Activated CD8-positive, alpha-beta T cell treated with anti-CD3 and anti-CD28 coated beads for 36 hours (primary cell): Measurements from ENCODE around the gene PCYT1A. TPM values are rescaled to one million over a fixed set of nuclear protein-coding genes. Genes with fewer than 3 reads are reported as not detected.

Source experiments
- ATAC-seq: fragments of 200-7000 bp; cut with Tn5 transposase; one replicate; pipeline ENCODE4 v1.10.0; 2021; ENCODE audit warnings: mild to moderate bottlenecking, moderate library complexity
- CTCF ChIA-PET: fragments of 350-600 bp; sonication (Branson Sonifier 250); formaldehyde crosslinking; loops from one replicate; lab custom pipeline; 2021; ENCODE audit warnings: antibody characterized with exemption; lab: Charles Lee
- POLR2A ChIA-PET: fragments of 350-600 bp; sonication (Branson Sonifier 250); formaldehyde crosslinking; loops from one replicate; lab custom pipeline; 2021; ENCODE audit warnings: antibody characterized with exemption; lab: Charles Lee
- DNase-seq: peaks from one replicate; pipeline ENCODE4 v3.0.0-alpha.2; 2020
- H3K27ac Mint-ChIP-seq: one replicate; pipeline ENCODE4 v1.8.0; 2021; ENCODE audit warnings: mild to moderate bottlenecking, mixed read lengths
- H3K27me3 Mint-ChIP-seq: one replicate; pipeline ENCODE4 v1.8.0; 2021; ENCODE audit warnings: mixed read lengths
- H3K36me3 Mint-ChIP-seq: one replicate; pipeline ENCODE4 v1.8.0; 2021; ENCODE audit warnings: low read depth, mixed read lengths
- H3K4me1 Mint-ChIP-seq: one replicate; pipeline ENCODE4 v1.8.0; 2021; ENCODE audit warnings: low read depth, mixed read lengths
- H3K4me3 Mint-ChIP-seq: one replicate; pipeline ENCODE4 v1.8.0; 2021; ENCODE audit warnings: mild to moderate bottlenecking, moderate library complexity, mixed read lengths
- H3K9me3 Mint-ChIP-seq: one replicate; pipeline ENCODE4 v1.8.0; 2021; ENCODE audit warnings: mixed read lengths
- CTCF ChIP-seq: fragments of 200-600 bp; IDR thresholded peaks from one replicate; pipeline ENCODE4 v1.8.0; 2022; ENCODE audit warnings: antibody characterized with exemption, mild to moderate bottlenecking
- intact Hi-C: fragments of 100-400 bp; cut with micrococcal nuclease; formaldehyde crosslinking; loops from one replicate; pipeline ENCODE4 v1.10.0; 2022
- total RNA-seq, 2 experiments: library from RNA; stranded (reverse); gene quantifications; one replicate each; pipeline ENCODE4 v1.2.3, GENCODE V29; 2021

PCYT1A gene
- total RNA-seq, 2 experiments from 2014 or later: 31.0 to 33.7 TPM

- POLR2A ChIA-PET: interaction anchor here (0.8 to 1.3 kb wide), 4 partner anchors 8 to 14 kb away, joined by 3 to 5 read pairs (median 3); no protein-coding TSS in a partner anchor
- no peak overlapping the region for H3K4me3 Mint-ChIP-seq
- H3K4me1 Mint-ChIP-seq: no peaks in the 10 kb centered on the region
- no peak for TF ChIP-seq CTCF
- no peak for ATAC-seq
- no peak overlapping the region for H3K27ac Mint-ChIP-seq
- intact Hi-C loops: no loop called here
- no peak for DNase-seq
- CTCF ChIA-PET: interaction anchor here (2.4 kb wide), 1 partner anchor 27 kb away, joined by 7 read pairs; no protein-coding TSS in a partner anchor
- H3K27me3 Mint-ChIP-seq: peaks cover 3% of the 10 kb centered on the region
- no peaks in the 10 kb centered on the region for H3K36me3 Mint-ChIP-seq
- no peaks in the 10 kb centered on the region for H3K9me3 Mint-ChIP-seq
These were observed 60.4 kb downstream of the PCYT1A start for GRCh38 chr3:196227121-196227561.

- ATAC-seq: no peak
- CTCF ChIA-PET: no interaction called here
- H3K27me3 Mint-ChIP-seq: peaks cover 3% of the 10 kb centered on the region
These were observed 61.7 kb downstream of the PCYT1A start for GRCh38 chr3:196225763-196226364.

GRCh38 chr3:196225086-196225485 lies 62.4 kb downstream of the PCYT1A start:
- no peak for TF ChIP-seq CTCF
- POLR2A ChIA-PET: interaction anchor here (0.6 to 1.3 kb wide), 3 partner anchors 9 to 226 kb away, joined by 3 to 4 read pairs (median 3); partner anchors contain the start of gene SLC51A
- CTCF ChIA-PET: no interaction called here
- DNase-seq (no peak), ATAC-seq (no peak)
- intact Hi-C loops: no loop called here
- H3K4me1 Mint-ChIP-seq: peaks cover under 1% of the 10 kb centered on the region
- no peak overlapping the region for H3K4me3 Mint-ChIP-seq
- peaks cover 3% of the 10 kb centered on the region for H3K27me3 Mint-ChIP-seq
- H3K36me3 Mint-ChIP-seq: no peaks in the 10 kb centered on the region
- H3K9me3 Mint-ChIP-seq: no peaks in the 10 kb centered on the region
- no peak overlapping the region for H3K27ac Mint-ChIP-seq

More at GRCh38 chr3:196225763-196226364, 61.7 kb downstream of the PCYT1A start:
- Mint-ChIP-seq H3K9me3 (no peaks in the 10 kb centered on the region), H3K4me3 (no peak overlapping the region), H3K27ac (no peak overlapping the region), H3K4me1 (no peaks in the 10 kb centered on the region), H3K36me3 (no peaks in the 10 kb centered on the region)
- no peak for DNase-seq
- POLR2A ChIA-PET: interaction anchor here (0.8 to 1.3 kb wide), 3 partner anchors 9 to 170 kb away, joined by 3 to 5 read pairs (median 3); partner anchors contain the start of gene SLC51A
- TF ChIP-seq CTCF: no peak
- intact Hi-C loops: no loop called here

GRCh38 chr3:196222876-196223595 lies 64.5 kb downstream of the PCYT1A start:
- intact Hi-C loops: no loop called here

More at GRCh38 chr3:196222876-196223595, 64.5 kb downstream of the PCYT1A start:
- CTCF ChIA-PET: no interaction called here
- no peak for TF ChIP-seq CTCF
- ATAC-seq: no peak
- Mint-ChIP-seq H3K4me3 (no peak overlapping the region), H3K4me1 (peaks cover 15% of the 10 kb centered on the region), H3K9me3 (no peaks in the 10 kb centered on the region), H3K27me3 (peaks cover 3% of the 10 kb centered on the region), H3K27ac (no peak overlapping the region), H3K36me3 (no peaks in the 10 kb centered on the region)
- DNase-seq: no peak
- POLR2A ChIA-PET: no interaction called here
